ENCODE data around the gene RBPJ.

The RBPJ gene

DNA sequence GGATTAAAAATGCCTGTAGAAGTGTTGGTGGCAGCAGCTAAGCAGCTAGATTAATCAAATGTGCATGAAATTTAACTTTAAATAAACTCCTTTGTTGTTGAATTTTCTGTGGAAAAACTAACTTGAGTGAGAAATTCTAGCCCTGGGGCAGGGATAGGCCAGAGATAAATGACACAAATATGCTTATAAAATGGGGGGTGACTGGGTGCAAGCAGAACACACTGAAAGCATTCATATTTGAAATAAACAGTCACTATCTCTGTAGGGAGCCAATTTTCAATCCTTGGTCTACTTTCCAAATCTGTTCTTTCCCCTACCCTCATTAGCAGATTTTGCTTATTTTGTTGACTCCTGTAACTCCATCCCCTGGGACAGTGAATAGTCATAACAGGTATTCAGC, 47.9 kb downstream of the RBPJ start:
- POLR2A ChIA-PET, result no interaction called here
- TF ChIP-seq FOXM1 (IDR thresholded peaks at IDR 0.05; ENCODE audit: borderline replicate concordance), result no peak
- no peak for TF ChIP-seq SUZ12 (IDR thresholded peaks at IDR 0.05)
- TF ChIP-seq SP1 (IDR thresholded peaks at IDR 0.05), result no peak
- no peak for TF ChIP-seq TARDBP (IDR thresholded peaks at IDR 0.05)
- no peak for TF ChIP-seq ARNT (IDR thresholded peaks at IDR 0.05)
- TF ChIP-seq ZNF384 (IDR thresholded peaks at IDR 0.05), result no peak
- no peak for TF ChIP-seq L3MBTL2 (conservative IDR thresholded peaks at IDR 0.05)
- TF ChIP-seq NFRKB (IDR thresholded peaks at IDR 0.05), result no peak
- TF ChIP-seq FOXK2 (IDR thresholded peaks at IDR 0.05), result no peak
- TF ChIP-seq LEF1 (IDR thresholded peaks at IDR 0.05; ENCODE audit: borderline replicate concordance), result no peak
- TF ChIP-seq CTBP1 (IDR thresholded peaks at IDR 0.05; ENCODE audit: borderline replicate concordance), result no peak
- no peak for TF ChIP-seq BHLHE40 (IDR thresholded peaks at IDR 0.05; ENCODE audit: borderline replicate concordance)
- TF ChIP-seq, protein P1, sequence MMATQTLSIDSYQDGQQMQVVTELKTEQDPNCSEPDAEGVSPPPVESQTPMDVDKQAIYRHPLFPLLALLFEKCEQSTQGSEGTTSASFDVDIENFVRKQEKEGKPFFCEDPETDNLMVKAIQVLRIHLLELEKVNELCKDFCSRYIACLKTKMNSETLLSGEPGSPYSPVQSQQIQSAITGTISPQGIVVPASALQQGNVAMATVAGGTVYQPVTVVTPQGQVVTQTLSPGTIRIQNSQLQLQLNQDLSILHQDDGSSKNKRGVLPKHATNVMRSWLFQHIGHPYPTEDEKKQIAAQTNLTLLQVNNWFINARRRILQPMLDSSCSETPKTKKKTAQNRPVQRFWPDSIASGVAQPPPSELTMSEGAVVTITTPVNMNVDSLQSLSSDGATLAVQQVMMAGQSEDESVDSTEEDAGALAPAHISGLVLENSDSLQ (IDR thresholded peaks at IDR 0.05), result no peak
- TF ChIP-seq ELF4 (IDR thresholded peaks at IDR 0.05), result no peak
- TF ChIP-seq HDGF (IDR thresholded peaks at IDR 0.05; ENCODE audit: borderline replicate concordance), result no peak
- no peak for TF ChIP-seq FOXA1 (IDR thresholded peaks at IDR 0.05)
- DNase-seq (ENCODE audit: extremely low spot score), result no peak
- CTCF ChIA-PET, result no interaction called here

- CTCF ChIA-PET, result interaction anchor here (0.5 kb wide), 1 partner anchor 38 kb away, joined by 3 read pairs; no protein-coding TSS in a partner anchor
- DNase-seq (ENCODE audit: extremely low spot score), result no peak
- POLR2A ChIA-PET, result no interaction called here
- TF ChIP-seq ZNF384 (IDR thresholded peaks at IDR 0.05) (no peak), TARDBP (IDR thresholded peaks at IDR 0.05) (no peak), SUZ12 (IDR thresholded peaks at IDR 0.05) (no peak), ELF4 (IDR thresholded peaks at IDR 0.05) (no peak), L3MBTL2 (conservative IDR thresholded peaks at IDR 0.05) (no peak), LEF1 (IDR thresholded peaks at IDR 0.05; ENCODE audit: borderline replicate concordance) (no peak), HDGF (IDR thresholded peaks at IDR 0.05; ENCODE audit: borderline replicate concordance) (no peak), BHLHE40 (IDR thresholded peaks at IDR 0.05; ENCODE audit: borderline replicate concordance) (no peak), FOXA1 (IDR thresholded peaks at IDR 0.05) (no peak), SP1 (IDR thresholded peaks at IDR 0.05) (no peak), FOXK2 (IDR thresholded peaks at IDR 0.05) (no peak), NFRKB (IDR thresholded peaks at IDR 0.05) (no peak), CTBP1 (IDR thresholded peaks at IDR 0.05; ENCODE audit: borderline replicate concordance) (no peak), ARNT (IDR thresholded peaks at IDR 0.05) (no peak), FOXM1 (IDR thresholded peaks at IDR 0.05; ENCODE audit: borderline replicate concordance) (no peak)
- TF ChIP-seq, protein P1 (IDR thresholded peaks at IDR 0.05), result no peak
Measured at GRCh38 chr4:26369132-26369531, 48.3 kb downstream of the RBPJ start.

- CTCF ChIA-PET, result interaction anchor here (0.5 kb wide), 1 partner anchor 38 kb away, joined by 3 read pairs; no protein-coding TSS in a partner anchor
- POLR2A ChIA-PET, result no interaction called here
- no peak for TF ChIP-seq HDGF (IDR thresholded peaks at IDR 0.05; ENCODE audit: borderline replicate concordance)
- TF ChIP-seq, protein P1 (IDR thresholded peaks at IDR 0.05), result no peak
- TF ChIP-seq BHLHE40 (IDR thresholded peaks at IDR 0.05; ENCODE audit: borderline replicate concordance), result no peak
- DNase-seq (ENCODE audit: extremely low spot score), result no peak
Measured at GRCh38 chr4:26369581-26369980, 48.8 kb downstream of the RBPJ start.

GRCh38 chr4:26372076-26372475, 51.3 kb downstream of the RBPJ start:
- no peak for DNase-seq (ENCODE audit: extremely low spot score)
- ChIA-PET POLR2A (no interaction called here), CTCF (no interaction called here)
- TF ChIP-seq, protein P1 (IDR thresholded peaks at IDR 0.05), result no peak
- TF ChIP-seq ZNF384 (IDR thresholded peaks at IDR 0.05) (no peak), TARDBP (IDR thresholded peaks at IDR 0.05) (no peak), FOXM1 (IDR thresholded peaks at IDR 0.05; ENCODE audit: borderline replicate concordance) (no peak), FOXK2 (IDR thresholded peaks at IDR 0.05) (no peak), NFRKB (IDR thresholded peaks at IDR 0.05) (no peak)

- TF ChIP-seq ZNF384 (IDR thresholded peaks at IDR 0.05) (no peak), LEF1 (IDR thresholded peaks at IDR 0.05; ENCODE audit: borderline replicate concordance) (no peak), SP1 (IDR thresholded peaks at IDR 0.05) (no peak), TARDBP (IDR thresholded peaks at IDR 0.05) (no peak), FOXM1 (IDR thresholded peaks at IDR 0.05; ENCODE audit: borderline replicate concordance) (no peak), ARNT (IDR thresholded peaks at IDR 0.05) (no peak)
- DNase-seq (ENCODE audit: extremely low spot score), result peak; percentile 19
- ChIA-PET CTCF (interaction anchor here (0.6 kb wide), 1 partner anchor 12 kb away, joined by 3 read pairs; no protein-coding TSS in a partner anchor), POLR2A (no interaction called here)
Measured at GRCh38 chr4:26372525-26373172, 51.8 kb downstream of the RBPJ start.

DNA sequence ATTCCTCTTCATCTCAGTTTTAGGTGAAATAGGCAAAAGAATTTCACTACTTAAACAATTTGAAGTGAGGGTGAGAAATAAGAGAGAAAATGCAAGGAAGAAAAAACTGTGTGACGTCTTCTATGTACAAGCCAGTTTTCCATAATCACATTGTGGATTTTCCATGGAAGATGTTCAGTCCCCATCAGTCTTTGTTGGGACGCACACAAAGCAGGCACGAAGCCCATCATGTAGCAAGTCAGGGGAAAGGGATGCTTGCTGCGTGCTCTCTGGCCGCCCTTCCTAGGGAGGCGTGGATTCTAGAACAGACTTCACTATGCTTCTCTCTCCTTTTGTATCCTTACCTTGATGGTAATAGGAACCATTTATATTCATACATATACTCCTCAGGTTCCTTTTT, 54.7 kb downstream of the RBPJ start:
- ChIA-PET POLR2A (no interaction called here), CTCF (no interaction called here)
- no peak for DNase-seq (ENCODE audit: extremely low spot score)
- no peak for TF ChIP-seq SUZ12 (IDR thresholded peaks at IDR 0.05)
